Calu3 (cell line): ENCODE measurements around the gene CHN1. TPM values are rescaled to one million over a fixed set of nuclear protein-coding genes. Genes with fewer than 3 reads are reported as not detected.

Source experiments
- BruUV-seq: library from RNA; stranded (reverse); fragments of 400-500 nt; replicated peaks from 2 replicates; lab custom pipeline; 2021; lab: Mats Ljungman, UMichigan
- CTCF ChIA-PET: fragments of 300-600 bp; sonication (Branson Sonifier 250); formaldehyde crosslinking; loops from one replicate; lab custom pipeline; 2022; ENCODE audit warnings: antibody characterized with exemption; lab: Charles Lee
- DNase-seq: peaks from one replicate; pipeline ENCODE4 v3.0.0; 2022
- H3K27ac Mint-ChIP-seq: one replicate; pipeline ENCODE4 v1.8.0; 2022; ENCODE audit warnings: mixed read lengths; ENCODE audit not compliant: unreplicated experiment
- H3K27me3 Mint-ChIP-seq: one replicate; pipeline ENCODE4 v1.8.0; 2022; ENCODE audit warnings: mixed read lengths; ENCODE audit not compliant: unreplicated experiment
- H3K36me3 Mint-ChIP-seq: one replicate; pipeline ENCODE4 v1.8.0; 2022; ENCODE audit warnings: mild to moderate bottlenecking, moderate library complexity, mixed read lengths; ENCODE audit not compliant: insufficient read depth, unreplicated experiment
- H3K4me1 Mint-ChIP-seq: one replicate; pipeline ENCODE4 v1.8.0; 2022; ENCODE audit warnings: mild to moderate bottlenecking, low read depth, mixed read lengths; ENCODE audit not compliant: unreplicated experiment
- H3K4me3 Mint-ChIP-seq: one replicate; pipeline ENCODE4 v1.8.0; 2022; ENCODE audit warnings: mild to moderate bottlenecking, low read depth, moderate library complexity, mixed read lengths; ENCODE audit not compliant: unreplicated experiment
- H3K9me3 Mint-ChIP-seq: one replicate; pipeline ENCODE4 v1.8.0; 2022; ENCODE audit warnings: low read depth, mixed read lengths; ENCODE audit not compliant: unreplicated experiment
- CTCF ChIP-seq: fragments of 200-600 bp; IDR thresholded peaks from one replicate; pipeline ENCODE4 v1.8.0; 2022; ENCODE audit warnings: antibody characterized with exemption; ENCODE audit not compliant: unreplicated experiment
- intact Hi-C: fragments of 100-400 bp; cut with micrococcal nuclease; formaldehyde crosslinking; loops from one replicate; pipeline ENCODE4 v1.10.0; 2022; ENCODE audit not compliant: unreplicated experiment
- total RNA-seq: library from RNA; stranded (reverse); gene quantifications from 2 replicates; pipeline ENCODE4 v1.2.3, GENCODE V29; 2022

The CHN1 gene
- total RNA-seq, 1 experiment from 2014 or later: 2.4 TPM

GRCh38 chr2:174893018-174893417, 112.2 kb downstream of the CHN1 start:
- Mint-ChIP-seq H3K9me3 (no peaks in the 10 kb centered on the region), H3K27ac (no peak overlapping the region), H3K4me3 (no peak overlapping the region), H3K27me3 (no peaks in the 10 kb centered on the region), H3K36me3 (no peaks in the 10 kb centered on the region), H3K4me1 (no peaks in the 10 kb centered on the region)
- TF ChIP-seq CTCF: no peak
- no peak for DNase-seq
- no TSS peak for BruUV-seq
- CTCF ChIA-PET: no interaction called here
- intact Hi-C loops: no loop called here

- no peaks in the 10 kb centered on the region for H3K9me3 Mint-ChIP-seq
- no TSS peak for BruUV-seq
These were observed 112.6 kb downstream of the CHN1 start for GRCh38 chr2:174892546-174892945.

GRCh38 chr2:174888646-174889271, 116.4 kb downstream of the CHN1 start:
- intact Hi-C loops: no loop called here
- no peaks in the 10 kb centered on the region for H3K27me3 Mint-ChIP-seq

More at GRCh38 chr2:174892546-174892945, 112.6 kb downstream of the CHN1 start:
- no peak for TF ChIP-seq CTCF
- Mint-ChIP-seq H3K36me3 (no peaks in the 10 kb centered on the region), H3K4me1 (no peaks in the 10 kb centered on the region), H3K27ac (no peak overlapping the region), H3K4me3 (no peak overlapping the region), H3K27me3 (no peaks in the 10 kb centered on the region)
- no peak for DNase-seq
- intact Hi-C loops: no loop called here
- CTCF ChIA-PET: no interaction called here

DNA sequence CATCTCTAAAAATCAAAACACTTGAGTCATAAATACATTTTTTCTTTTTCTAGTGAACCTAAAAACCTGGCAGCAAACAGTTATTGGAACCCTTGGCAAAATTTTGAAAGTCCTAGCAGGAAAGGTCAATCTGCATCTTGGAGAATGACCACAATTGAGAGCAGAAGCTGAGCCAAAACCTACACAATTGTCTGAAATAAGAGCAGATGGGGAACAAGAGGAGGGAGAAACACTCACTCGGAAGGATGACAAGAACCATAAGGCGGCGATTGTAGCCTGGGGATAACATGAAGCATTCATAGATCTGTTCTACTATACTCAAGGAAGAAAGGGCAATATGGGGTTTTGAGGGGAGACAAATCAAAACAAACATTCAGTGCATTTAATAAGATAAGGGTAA, 117.0 kb downstream of the CHN1 start:
- Mint-ChIP-seq H3K9me3 (no peaks in the 10 kb centered on the region), H3K36me3 (no peaks in the 10 kb centered on the region), H3K4me3 (no peak overlapping the region), H3K27ac (no peak overlapping the region), H3K4me1 (no peaks in the 10 kb centered on the region), H3K27me3 (no peaks in the 10 kb centered on the region)
- CTCF ChIA-PET: no interaction called here
- no peak for DNase-seq
- no peak for TF ChIP-seq CTCF
- intact Hi-C loops: no loop called here
- BruUV-seq: no TSS peak

More at GRCh38 chr2:174888646-174889271, 116.4 kb downstream of the CHN1 start:
- no peak for TF ChIP-seq CTCF
- CTCF ChIA-PET: no interaction called here
- Mint-ChIP-seq H3K4me3 (no peak overlapping the region), H3K27ac (no peak overlapping the region), H3K4me1 (no peaks in the 10 kb centered on the region), H3K36me3 (no peaks in the 10 kb centered on the region), H3K9me3 (no peaks in the 10 kb centered on the region)
- no TSS peak for BruUV-seq
- DNase-seq: no peak
